ENCODE data around the gene CLDND2. TPM values are rescaled to one million over a fixed set of nuclear protein-coding genes. Genes with fewer than 3 reads are reported as not detected.

CLDND2 gene
- total RNA-seq, 1 experiment from 2014 or later: 1.8 TPM

DNA sequence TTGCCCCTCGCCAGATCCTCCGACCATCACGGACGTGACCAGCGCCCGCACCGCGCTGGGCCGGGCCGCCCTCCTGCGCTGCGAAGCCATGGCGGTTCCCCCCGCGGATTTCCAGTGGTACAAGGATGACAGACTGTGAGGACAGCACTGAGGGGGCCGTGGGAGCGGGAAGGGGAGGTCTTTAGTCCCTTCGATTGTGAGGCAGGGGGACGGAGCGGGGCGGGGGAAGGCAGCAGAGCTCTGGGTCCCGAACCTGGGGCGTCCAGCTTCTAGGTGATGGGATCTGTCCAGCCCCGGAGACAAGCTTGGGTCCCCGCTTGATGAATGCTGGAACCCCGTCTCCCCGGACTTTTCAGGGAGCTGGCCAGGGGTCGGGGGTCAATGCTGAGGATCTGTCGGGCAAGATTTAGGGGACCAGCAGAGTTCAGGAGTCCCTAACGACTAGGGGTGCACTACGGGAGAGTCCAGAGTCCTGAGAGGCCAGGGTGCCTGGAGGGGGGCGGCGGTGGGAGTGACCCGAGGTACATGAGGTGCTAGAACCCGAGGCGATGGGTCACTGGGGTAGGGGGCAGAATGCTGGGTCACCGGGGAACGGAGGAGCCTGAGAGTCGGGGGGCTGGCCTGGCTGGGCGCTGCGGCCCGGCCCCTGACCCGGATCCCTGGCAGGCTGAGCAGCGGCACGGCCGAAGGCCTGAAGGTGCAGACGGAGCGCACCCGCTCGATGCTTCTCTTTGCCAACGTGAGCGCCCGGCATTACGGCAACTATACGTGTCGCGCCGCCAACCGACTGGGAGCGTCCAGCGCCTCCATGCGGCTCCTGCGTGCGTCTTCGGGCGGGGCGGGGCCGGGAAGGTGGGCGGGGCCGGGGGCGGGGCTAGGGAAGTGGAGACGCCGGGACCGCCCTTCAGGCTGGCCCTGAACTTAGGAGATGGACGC, 41.5 kb downstream of the CLDND2 start:
- ATAC-seq (peak; percentile 88), DNase-seq (ENCODE audit: low read depth, low spot score) (no peak)
- TF ChIP-seq SRF (IDR thresholded peaks at IDR 0.05; ENCODE audit: low read depth) (no peak), POLR2AphosphoS5 (IDR thresholded peaks at IDR 0.05; ENCODE audit: low read depth, low read length) (peak; percentile 25; the same call in 1 of the 2 replicates)
- TF ChIP-seq, protein P1, sequence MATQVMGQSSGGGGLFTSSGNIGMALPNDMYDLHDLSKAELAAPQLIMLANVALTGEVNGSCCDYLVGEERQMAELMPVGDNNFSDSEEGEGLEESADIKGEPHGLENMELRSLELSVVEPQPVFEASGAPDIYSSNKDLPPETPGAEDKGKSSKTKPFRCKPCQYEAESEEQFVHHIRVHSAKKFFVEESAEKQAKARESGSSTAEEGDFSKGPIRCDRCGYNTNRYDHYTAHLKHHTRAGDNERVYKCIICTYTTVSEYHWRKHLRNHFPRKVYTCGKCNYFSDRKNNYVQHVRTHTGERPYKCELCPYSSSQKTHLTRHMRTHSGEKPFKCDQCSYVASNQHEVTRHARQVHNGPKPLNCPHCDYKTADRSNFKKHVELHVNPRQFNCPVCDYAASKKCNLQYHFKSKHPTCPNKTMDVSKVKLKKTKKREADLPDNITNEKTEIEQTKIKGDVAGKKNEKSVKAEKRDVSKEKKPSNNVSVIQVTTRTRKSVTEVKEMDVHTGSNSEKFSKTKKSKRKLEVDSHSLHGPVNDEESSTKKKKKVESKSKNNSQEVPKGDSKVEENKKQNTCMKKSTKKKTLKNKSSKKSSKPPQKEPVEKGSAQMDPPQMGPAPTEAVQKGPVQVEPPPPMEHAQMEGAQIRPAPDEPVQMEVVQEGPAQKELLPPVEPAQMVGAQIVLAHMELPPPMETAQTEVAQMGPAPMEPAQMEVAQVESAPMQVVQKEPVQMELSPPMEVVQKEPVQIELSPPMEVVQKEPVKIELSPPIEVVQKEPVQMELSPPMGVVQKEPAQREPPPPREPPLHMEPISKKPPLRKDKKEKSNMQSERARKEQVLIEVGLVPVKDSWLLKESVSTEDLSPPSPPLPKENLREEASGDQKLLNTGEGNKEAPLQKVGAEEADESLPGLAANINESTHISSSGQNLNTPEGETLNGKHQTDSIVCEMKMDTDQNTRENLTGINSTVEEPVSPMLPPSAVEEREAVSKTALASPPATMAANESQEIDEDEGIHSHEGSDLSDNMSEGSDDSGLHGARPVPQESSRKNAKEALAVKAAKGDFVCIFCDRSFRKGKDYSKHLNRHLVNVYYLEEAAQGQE (IDR thresholded peaks at IDR 0.05; ENCODE audit: low read depth): no peak
- TF ChIP-seq, protein P2, sequence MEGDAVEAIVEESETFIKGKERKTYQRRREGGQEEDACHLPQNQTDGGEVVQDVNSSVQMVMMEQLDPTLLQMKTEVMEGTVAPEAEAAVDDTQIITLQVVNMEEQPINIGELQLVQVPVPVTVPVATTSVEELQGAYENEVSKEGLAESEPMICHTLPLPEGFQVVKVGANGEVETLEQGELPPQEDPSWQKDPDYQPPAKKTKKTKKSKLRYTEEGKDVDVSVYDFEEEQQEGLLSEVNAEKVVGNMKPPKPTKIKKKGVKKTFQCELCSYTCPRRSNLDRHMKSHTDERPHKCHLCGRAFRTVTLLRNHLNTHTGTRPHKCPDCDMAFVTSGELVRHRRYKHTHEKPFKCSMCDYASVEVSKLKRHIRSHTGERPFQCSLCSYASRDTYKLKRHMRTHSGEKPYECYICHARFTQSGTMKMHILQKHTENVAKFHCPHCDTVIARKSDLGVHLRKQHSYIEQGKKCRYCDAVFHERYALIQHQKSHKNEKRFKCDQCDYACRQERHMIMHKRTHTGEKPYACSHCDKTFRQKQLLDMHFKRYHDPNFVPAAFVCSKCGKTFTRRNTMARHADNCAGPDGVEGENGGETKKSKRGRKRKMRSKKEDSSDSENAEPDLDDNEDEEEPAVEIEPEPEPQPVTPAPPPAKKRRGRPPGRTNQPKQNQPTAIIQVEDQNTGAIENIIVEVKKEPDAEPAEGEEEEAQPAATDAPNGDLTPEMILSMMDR (IDR thresholded peaks at IDR 0.05 in 2 of 3, conservative IDR thresholded peaks at IDR 0.05 in 1 of 3; ENCODE audit: borderline replicate concordance in 1 of 3, insufficient read depth in 1 of 3, low read depth in 2 of 3, low read length in 2 of 3): peak in 2 of 3 experiments; percentile 18; a peak in 2 of 6 replicates
- ChIA-PET POLR2A (no interaction called here), CTCF (no interaction called here), RAD21 (ENCODE audit: low non-redundant PET in 1 of 2, low total read pairs in 2 of 2, uncharacterized antibody in 2 of 2, unreplicated experiment in 2 of 2) (no interaction called here)
- no peaks in the 10 kb centered on the region for H3K36me3 ChIP-seq (ENCODE audit: control insufficient read depth in 1 of 2, insufficient read depth in 2 of 2, low read length in 2 of 2)
- H3K4me3 ChIP-seq (replicated peaks in 1 of 2; ENCODE audit: low read depth in 1 of 2, low read length in 2 of 2): peak overlapping the region; percentile 15 to 41; a peak in 3 of 4 replicates
- H3K9me2 ChIP-seq (ENCODE audit: insufficient read depth): no peaks in the 10 kb centered on the region
- peaks cover 8% of the 10 kb centered on the region; the same call in 1 of the 2 replicates for H3K27me3 ChIP-seq (ENCODE audit: insufficient read depth, low read length)
- no peaks in the 10 kb centered on the region for H3K9me3 ChIP-seq (ENCODE audit: control insufficient read depth in 1 of 2, insufficient read depth in 1 of 2, low read depth in 1 of 2, low read length in 2 of 2)
- no peaks in the 10 kb centered on the region for H3K79me2 ChIP-seq (ENCODE audit: insufficient read depth, low read length)
- no TSS peak for BruUV-seq (replicated peaks)
- peaks cover 2 to 10% of the 10 kb centered on the region in 2 experiments; a peak in 2 of 4 replicates for H3K4me1 ChIP-seq (ENCODE audit: control insufficient read depth in 1 of 2, insufficient read depth in 2 of 2, low read length in 2 of 2)
- H3K27ac ChIP-seq (ENCODE audit: low read depth, low read length): peak overlapping the region; percentile 26; the same call in 1 of the 2 replicates
- intact Hi-C loops (cut with micrococcal nuclease): no loop called here
- H3K9ac ChIP-seq (ENCODE audit: low read length): peak overlapping the region; percentile 25; the same call in 1 of the 2 replicates
- H4K20me1 ChIP-seq (ENCODE audit: insufficient read depth): no peaks in the 10 kb centered on the region
- H2AFZ ChIP-seq (ENCODE audit: low read depth, low read length, poor library complexity, severe bottlenecking): no peak overlapping the region
- peak overlapping the region; percentile 56 for H3K4me2 ChIP-seq (ENCODE audit: low read length)
